ENCODE measurements around the gene RPGR.

DNA sequence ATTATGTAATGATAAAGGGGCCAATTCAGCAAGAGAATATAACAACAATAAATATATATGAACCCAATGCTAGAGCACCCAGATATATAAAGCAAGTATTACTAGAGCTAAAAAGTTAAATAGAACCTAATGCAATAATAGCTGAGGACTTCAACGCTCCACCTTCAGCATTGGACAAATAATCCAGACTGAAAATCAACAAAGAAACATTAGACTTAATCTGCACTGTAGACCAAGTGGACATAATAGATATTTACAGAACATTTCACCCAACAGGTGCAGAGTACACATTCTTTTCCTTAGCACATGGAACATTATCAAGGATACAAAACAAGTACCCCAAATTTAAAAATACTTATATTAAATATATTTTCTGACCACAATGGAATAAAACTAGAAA is 49.4 kb upstream of the RPGR start:
- TF ChIP-seq, protein P1, sequence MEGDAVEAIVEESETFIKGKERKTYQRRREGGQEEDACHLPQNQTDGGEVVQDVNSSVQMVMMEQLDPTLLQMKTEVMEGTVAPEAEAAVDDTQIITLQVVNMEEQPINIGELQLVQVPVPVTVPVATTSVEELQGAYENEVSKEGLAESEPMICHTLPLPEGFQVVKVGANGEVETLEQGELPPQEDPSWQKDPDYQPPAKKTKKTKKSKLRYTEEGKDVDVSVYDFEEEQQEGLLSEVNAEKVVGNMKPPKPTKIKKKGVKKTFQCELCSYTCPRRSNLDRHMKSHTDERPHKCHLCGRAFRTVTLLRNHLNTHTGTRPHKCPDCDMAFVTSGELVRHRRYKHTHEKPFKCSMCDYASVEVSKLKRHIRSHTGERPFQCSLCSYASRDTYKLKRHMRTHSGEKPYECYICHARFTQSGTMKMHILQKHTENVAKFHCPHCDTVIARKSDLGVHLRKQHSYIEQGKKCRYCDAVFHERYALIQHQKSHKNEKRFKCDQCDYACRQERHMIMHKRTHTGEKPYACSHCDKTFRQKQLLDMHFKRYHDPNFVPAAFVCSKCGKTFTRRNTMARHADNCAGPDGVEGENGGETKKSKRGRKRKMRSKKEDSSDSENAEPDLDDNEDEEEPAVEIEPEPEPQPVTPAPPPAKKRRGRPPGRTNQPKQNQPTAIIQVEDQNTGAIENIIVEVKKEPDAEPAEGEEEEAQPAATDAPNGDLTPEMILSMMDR (IDR thresholded peaks at IDR 0.05), result no peak
- no peak for TF ChIP-seq POLR2A (IDR thresholded peaks at IDR 0.05)
